MCF 10A (cell line): ENCODE data around the gene TDP1. TPM values are rescaled to one million over a fixed set of nuclear protein-coding genes. Genes with fewer than 3 reads are reported as not detected.

ENCODE experiments used
- BruUV-seq: library from RNA; stranded (reverse); fragments of 400-500 nt; replicated peaks from 2 replicates; lab custom pipeline; 2021; lab: Mats Ljungman, UMichigan
- CTCF ChIA-PET: fragments of 300-600 bp; sonication (Branson Sonifier 250); formaldehyde crosslinking; extraction: SDS; loops from one replicate; lab custom pipeline; 2021; ENCODE audit warnings: antibody characterized with exemption, inconsistent platforms; lab: Yijun Ruan, JAX
- POLR2A ChIA-PET: fragments of 300-600, 350-650 bp; sonication (Branson Sonifier 250); formaldehyde crosslinking; extraction: SDS; loops from one replicate; lab custom pipeline; 2020; ENCODE audit warnings: antibody characterized with exemption, inconsistent platforms; lab: Yijun Ruan, JAX
- DNase-seq: peaks from one replicate; pipeline ENCODE4 v3.0.0-alpha.2; 2018; ENCODE audit not compliant: unreplicated experiment
- H3K27ac Mint-ChIP-seq: one replicate; pipeline ENCODE4 v1.8.0; 2022; ENCODE audit warnings: mild to moderate bottlenecking, low read depth, mixed read lengths; ENCODE audit not compliant: unreplicated experiment
- H3K27me3 Mint-ChIP-seq: one replicate; pipeline ENCODE4 v1.8.0; 2022; ENCODE audit warnings: mixed read lengths; ENCODE audit not compliant: insufficient read depth, unreplicated experiment
- H3K36me3 Mint-ChIP-seq: one replicate; pipeline ENCODE4 v1.8.0; 2022; ENCODE audit warnings: mild to moderate bottlenecking, moderate library complexity, mixed read lengths; ENCODE audit not compliant: insufficient read depth, unreplicated experiment
- H3K4me1 Mint-ChIP-seq: one replicate; pipeline ENCODE4 v1.8.0; 2022; ENCODE audit warnings: mixed read lengths; ENCODE audit not compliant: insufficient read depth, unreplicated experiment
- H3K4me3 Mint-ChIP-seq: one replicate; pipeline ENCODE4 v1.8.0; 2022; ENCODE audit warnings: mild to moderate bottlenecking, moderate library complexity, mixed read lengths; ENCODE audit not compliant: unreplicated experiment
- H3K9me3 Mint-ChIP-seq: one replicate; pipeline ENCODE4 v1.8.0; 2022; ENCODE audit warnings: mixed read lengths; ENCODE audit not compliant: unreplicated experiment
- CTCF ChIP-seq: fragments of 200-600 bp; IDR thresholded peaks from one replicate; pipeline ENCODE4 v1.8.0; 2022; ENCODE audit warnings: antibody characterized with exemption, mild to moderate bottlenecking; ENCODE audit not compliant: unreplicated experiment
- intact Hi-C: fragments of 100-400 bp; cut with micrococcal nuclease; formaldehyde crosslinking; loops from 2 replicates; pipeline ENCODE4 v1.14.1; 2022
- total RNA-seq: library from RNA; stranded (reverse); gene quantifications from 2 replicates; pipeline ENCODE4 v1.2.3, GENCODE V29; 2022

The TDP1 gene
- total RNA-seq, 1 experiment from 2014 or later: 16.3 TPM

GRCh38 chr14:89977668-89978067 lies 21.9 kb downstream of the TDP1 start:
- no peak overlapping the region for H3K27ac Mint-ChIP-seq
- H3K36me3 Mint-ChIP-seq: peaks cover 32% of the 10 kb centered on the region
- H3K4me1 Mint-ChIP-seq: no peaks in the 10 kb centered on the region
- H3K27me3 Mint-ChIP-seq: no peaks in the 10 kb centered on the region
- no peaks in the 10 kb centered on the region for H3K9me3 Mint-ChIP-seq
- no peak for TF ChIP-seq CTCF
- CTCF ChIA-PET: interaction anchor here (0.6 to 12.5 kb wide), 6 partner anchors 18 to 1856 kb away, joined by 3 to 291 read pairs (median 3); no protein-coding TSS in a partner anchor
- DNase-seq: no peak
- intact Hi-C loops: no loop called here
- BruUV-seq: no TSS peak
- H3K4me3 Mint-ChIP-seq: no peak overlapping the region
- POLR2A ChIA-PET: no interaction called here

GRCh38 chr14:89978656-89979055 lies 22.9 kb downstream of the TDP1 start:
- Mint-ChIP-seq H3K4me1 (no peaks in the 10 kb centered on the region), H3K4me3 (no peak overlapping the region), H3K27me3 (no peaks in the 10 kb centered on the region), H3K36me3 (peaks cover 37% of the 10 kb centered on the region), H3K9me3 (no peaks in the 10 kb centered on the region), H3K27ac (no peak overlapping the region)
- ChIA-PET POLR2A (no interaction called here), CTCF (interaction anchor here (0.6 to 12.5 kb wide), 3 partner anchors 48 to 950 kb away, joined by 3 to 291 read pairs (median 3); no protein-coding TSS in a partner anchor)
- intact Hi-C loops: no loop called here
- no peak for DNase-seq
- no TSS peak for BruUV-seq
- no peak for TF ChIP-seq CTCF

DNA sequence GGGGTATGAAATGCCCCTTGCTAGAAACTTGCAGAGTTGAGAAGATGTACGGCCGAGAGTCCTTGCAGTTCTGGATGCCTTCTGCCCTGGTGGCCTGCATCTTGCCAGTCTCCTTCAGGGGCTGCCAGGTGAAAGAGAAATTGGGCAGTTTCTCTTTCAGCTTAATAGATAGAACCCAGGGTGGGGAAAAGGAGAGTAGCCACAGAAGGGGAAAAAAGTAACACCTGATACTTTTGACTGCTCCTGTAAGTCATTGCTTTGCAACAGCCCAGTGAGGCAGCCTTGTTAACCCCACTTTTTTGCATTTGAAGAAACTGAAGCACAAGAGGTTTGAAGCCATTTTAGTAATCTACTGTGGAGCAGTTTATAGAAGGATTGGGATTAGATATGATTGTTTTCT lies 27.6 kb downstream of the TDP1 start:
- TF ChIP-seq CTCF: no peak
- no TSS peak for BruUV-seq
- Mint-ChIP-seq H3K4me1 (no peaks in the 10 kb centered on the region), H3K9me3 (no peaks in the 10 kb centered on the region), H3K36me3 (peaks cover 37% of the 10 kb centered on the region), H3K4me3 (no peak overlapping the region), H3K27ac (no peak overlapping the region), H3K27me3 (no peaks in the 10 kb centered on the region)
- POLR2A ChIA-PET: no interaction called here
- DNase-seq: no peak
- CTCF ChIA-PET: interaction anchor here (0.8 to 8.3 kb wide), 2 partner anchors 11 to 253 kb away, joined by 4 to 75 read pairs; no protein-coding TSS in a partner anchor
- intact Hi-C loops: no loop called here

- ChIA-PET POLR2A (no interaction called here), CTCF (interaction anchor here (2.0 to 8.3 kb wide), 2 partner anchors 10 to 14 kb away, joined by 4 to 75 read pairs; no protein-coding TSS in a partner anchor)
- Mint-ChIP-seq H3K27ac (no peak overlapping the region), H3K4me1 (no peaks in the 10 kb centered on the region), H3K9me3 (no peaks in the 10 kb centered on the region), H3K4me3 (no peak overlapping the region), H3K36me3 (peaks cover 49% of the 10 kb centered on the region), H3K27me3 (no peaks in the 10 kb centered on the region)
- TF ChIP-seq CTCF: no peak
- no peak for DNase-seq
- intact Hi-C loops: no loop called here
- no TSS peak for BruUV-seq
Measured at GRCh38 chr14:89986462-89987160, 30.9 kb downstream of the TDP1 start.
